Ishikawa (cell line): ENCODE results near the gene AQP11.

Experiments used
- CEBPB ChIP-seq: IDR thresholded peaks from 2 replicates; pipeline ENCODE4 v1.6.1; 2012
- CREB1 ChIP-seq: IDR thresholded peaks from 2 replicates; pipeline ENCODE4 v1.6.1; 2012; ENCODE audit warnings: low read depth
- MAX ChIP-seq: IDR thresholded peaks from 2 replicates; pipeline ENCODE4 v1.6.1; 2012
- RAD21 ChIP-seq: IDR thresholded peaks from 2 replicates; pipeline ENCODE4 v1.6.1; 2012; ENCODE audit warnings: low read depth
- TAF1 ChIP-seq: IDR thresholded peaks from 2 replicates; pipeline ENCODE4 v1.6.1; 2012; ENCODE audit warnings: low read depth, mild to moderate bottlenecking
- TEAD4 ChIP-seq: IDR thresholded peaks from 2 replicates; pipeline ENCODE4 v1.6.1; 2012
- USF1 ChIP-seq: IDR thresholded peaks from 2 replicates; pipeline ENCODE4 v1.6.1; 2012
- YY1 ChIP-seq: IDR thresholded peaks from 2 replicates; pipeline ENCODE4 v1.6.1; 2012; ENCODE audit warnings: low read depth
- ZBTB7A ChIP-seq: IDR thresholded peaks from 2 replicates; pipeline ENCODE4 v1.6.1; 2012; ENCODE audit warnings: low read depth

The AQP11 gene

GRCh38 chr11:77654770-77655434, 65.1 kb downstream of the AQP11 start:
- TF ChIP-seq ZBTB7A, result no peak
- no peak for TF ChIP-seq YY1
- no peak for TF ChIP-seq TEAD4
- no peak for TF ChIP-seq CREB1
- TF ChIP-seq RAD21, result no peak
- no peak for TF ChIP-seq MAX
- no peak for TF ChIP-seq TAF1

- TF ChIP-seq TEAD4 (no peak), ZBTB7A (no peak)
Observed at GRCh38 chr11:77656362-77656761, 66.6 kb downstream of the AQP11 start.

- TF ChIP-seq TAF1 (no peak), USF1 (no peak), RAD21 (no peak), CEBPB (no peak), CREB1 (no peak)
Observed at GRCh38 chr11:77658213-77659013, 68.7 kb downstream of the AQP11 start.
